GM23248 (cell line): Measurements from ENCODE around the gene TXNDC8. TPM values are rescaled to one million over a fixed set of nuclear protein-coding genes. Genes with fewer than 3 reads are reported as not detected.
"Not testable (repeated sequence)": the region's sequence is repeated elsewhere in the genome, so short reads cannot be mapped to it uniquely, and the experiment has no call there.

Experiments
- DNase-seq: peaks from one replicate; pipeline ENCODE4 v3.0.0-alpha.2; 2015
- H2AFZ ChIP-seq: fragments of 200-600 bp; sonication (generic); 2 replicates; pipeline ENCODE4 v1.6.1; 2016; ENCODE audit warnings: antibody characterized with exemption
- H3F3A ChIP-seq: fragments of 200-600 bp; sonication (generic); 2 replicates; pipeline ENCODE4 v1.6.1; 2016; ENCODE audit warnings: mild to moderate bottlenecking, antibody characterized with exemption, mixed run types; ENCODE audit not compliant: insufficient read depth
- H3K27ac ChIP-seq: fragments of 200-600 bp; sonication (generic); 2 replicates; pipeline ENCODE4 v1.5.1; 2016; ENCODE audit warnings: mild to moderate bottlenecking
- H3K27me3 ChIP-seq: fragments of 200-600 bp; sonication (generic); replicated peaks from 2 replicates; pipeline ENCODE4 v1.6.1; 2016; ENCODE audit warnings: mild to moderate bottlenecking; ENCODE audit not compliant: insufficient read depth
- H3K36me3 ChIP-seq: fragments of 200-600 bp; sonication (generic); 2 replicates; pipeline ENCODE4 v1.6.1; 2016; ENCODE audit warnings: low read depth, mild to moderate bottlenecking
- H3K4me1 ChIP-seq: fragments of 200-600 bp; sonication (generic); 2 replicates; pipeline ENCODE4 v1.6.1; 2016; ENCODE audit warnings: mild to moderate bottlenecking; ENCODE audit not compliant: insufficient read depth
- H3K4me2 ChIP-seq: fragments of 200-600 bp; sonication (generic); one replicate; pipeline ENCODE4 v1.6.1; 2016; ENCODE audit warnings: mild to moderate bottlenecking; ENCODE audit not compliant: unreplicated experiment
- H3K4me3 ChIP-seq: fragments of 200-600 bp; sonication (generic); 2 replicates; pipeline ENCODE4 v1.5.1; 2016; ENCODE audit warnings: mild to moderate bottlenecking
- H3K79me2 ChIP-seq: fragments of 200-600 bp; sonication (generic); 2 replicates; pipeline ENCODE4 v1.6.1; 2016; ENCODE audit warnings: mild to moderate bottlenecking; ENCODE audit not compliant: insufficient read depth
- H3K9ac ChIP-seq: fragments of 200-600 bp; sonication (generic); 2 replicates; pipeline ENCODE4 v1.6.1; 2016; ENCODE audit warnings: mild to moderate bottlenecking
- H3K9me2 ChIP-seq: fragments of 200-600 bp; sonication (generic); 2 replicates; pipeline ENCODE4 v1.6.1; 2016; ENCODE audit warnings: mixed run types, mild to moderate bottlenecking, moderate library complexity; ENCODE audit not compliant: insufficient read depth
- H3K9me3 ChIP-seq: fragments of 200-600 bp; sonication (generic); one replicate; pipeline ENCODE4 v1.6.1; 2017; ENCODE audit warnings: low read depth
- H4K20me1 ChIP-seq: fragments of 200-600 bp; sonication (generic); 2 replicates; pipeline ENCODE4 v1.6.0; 2016; ENCODE audit not compliant: insufficient read depth
- EZH2 ChIP-seq: fragments of 200-600 bp; sonication (generic); IDR thresholded peaks from 2 replicates; pipeline ENCODE4 v1.6.1; 2018; ENCODE audit warnings: antibody characterized with exemption, mild to moderate bottlenecking; ENCODE audit not compliant: insufficient read depth, poor library complexity, severe bottlenecking
- EZH2phosphoT487 ChIP-seq: fragments of 200-600 bp; sonication (generic); IDR thresholded peaks from 2 replicates; pipeline ENCODE4 v1.6.1; 2018; ENCODE audit warnings: antibody characterized with exemption, moderate library complexity, mild to moderate bottlenecking, low read depth; ENCODE audit not compliant: insufficient read depth
- whole genome bisulfite sequencing, 2 experiments: methylation state at CpG; one replicate each; pipeline ENCODE4 v1.1.6; 2015 to 2017; ENCODE audit warnings: low lambda C conversion rate in 2 of 2, low coverage in 1 of 2; ENCODE audit errors: missing lambda C conversion rate in 2 of 2; 5-methylcytosine and 5-hydroxymethylcytosine counted together
- in situ Hi-C: fragments of 300-500 bp; cut with MboI; formaldehyde crosslinking; loops from 2 replicates; pipeline ENCODE4 v1.15.0; 2020
- polyA plus RNA-seq: library from polyadenylated mRNA; unstranded; fragments of >200 nt; fragmentation: Nextera tagmentation; extraction: Ambion mirVana; gene quantifications from 2 replicates; pipeline ENCODE4 v1.2.1, GENCODE V29; 2016
- total RNA-seq: library from RNA; depleted of rRNA; stranded (reverse); fragments of >200 nt; shearing (Covaris generic); gene quantifications from 2 replicates; pipeline ENCODE4 v1.2.3, GENCODE V29; 2014

TXNDC8 gene
- total and polyA plus RNA-seq, 2 experiments from 2014 or later: not detected

GRCh38 chr9:110320651-110321445 lies 16.8 kb downstream of the TXNDC8 start:
- 44 to 52% methylated on average over 3 of the region's 3 CpGs for WGBS, 2 experiments

GRCh38 chr9:110319781-110320492 lies 17.7 kb downstream of the TXNDC8 start:
- Histone ChIP-seq H3K4me2 (no peak overlapping the region), H3K79me2 (no peaks in the 10 kb centered on the region), H3K9me2 (no peaks in the 10 kb centered on the region), H4K20me1 (no peaks in the 10 kb centered on the region), H3K27ac (no peak overlapping the region), H3K27me3 (no peaks in the 10 kb centered on the region), H3K4me1 (peaks cover 15% of the 10 kb centered on the region), H3F3A (peaks cover 7% of the 10 kb centered on the region; the same call in 1 of the 2 replicates), H3K36me3 (no peaks in the 10 kb centered on the region), H2AFZ (no peak overlapping the region), H3K4me3 (no peak overlapping the region), H3K9me3 (no peaks in the 10 kb centered on the region), H3K9ac (no peak overlapping the region)
- 79 to 83% methylated on average over 4 of the region's 4 CpGs for WGBS, 2 experiments
- in situ Hi-C loops: no loop called here
- TF ChIP-seq EZH2 (no peak), EZH2phosphoT487 (no peak)
- DNase-seq: peak; percentile 14

More at GRCh38 chr9:110320651-110321445, 16.8 kb downstream of the TXNDC8 start:
- Histone ChIP-seq H3K4me2 (peak overlapping the region; percentile 68), H4K20me1 (no peaks in the 10 kb centered on the region), H3K9ac (no peak overlapping the region), H3F3A (peaks cover 7% of the 10 kb centered on the region; the same call in 1 of the 2 replicates), H3K27me3 (no peaks in the 10 kb centered on the region), H3K27ac (no peak overlapping the region), H3K9me2 (no peaks in the 10 kb centered on the region), H3K36me3 (no peaks in the 10 kb centered on the region), H3K4me1 (peaks cover 15% of the 10 kb centered on the region), H3K4me3 (no peak overlapping the region), H3K9me3 (no peaks in the 10 kb centered on the region), H3K79me2 (no peaks in the 10 kb centered on the region), H2AFZ (no peak overlapping the region)
- peak; percentile 60 for DNase-seq
- in situ Hi-C loops: no loop called here
- TF ChIP-seq EZH2phosphoT487 (no peak), EZH2 (no peak)

GRCh38 chr9:110317911-110318310 lies 19.8 kb downstream of the TXNDC8 start:
- Histone ChIP-seq H3K4me2 (no peak overlapping the region), H3K36me3 (no peaks in the 10 kb centered on the region), H3K9me2 (no peaks in the 10 kb centered on the region), H3K4me1 (peaks cover 15% of the 10 kb centered on the region), H2AFZ (no peak overlapping the region), H3K27ac (no peak overlapping the region), H4K20me1 (no peaks in the 10 kb centered on the region), H3K27me3 (no peaks in the 10 kb centered on the region), H3K4me3 (no peak overlapping the region), H3K9me3 (no peaks in the 10 kb centered on the region), H3K9ac (no peak overlapping the region), H3K79me2 (no peaks in the 10 kb centered on the region), H3F3A (peaks cover 7% of the 10 kb centered on the region; the same call in 1 of the 2 replicates)
- no peak for DNase-seq
- no peak for TF ChIP-seq EZH2phosphoT487
- TF ChIP-seq EZH2: no peak
- WGBS, 2 experiments: 97% methylated on average over 4 of the region's 4 CpGs
- in situ Hi-C loops: no loop called here

GRCh38 chr9:110316261-110317075 lies 21.2 kb downstream of the TXNDC8 start:
- Histone ChIP-seq H3K9me3 (no peaks in the 10 kb centered on the region), H3K9ac (no peak overlapping the region), H3K27ac (no peak overlapping the region), H3F3A (peaks cover 7% of the 10 kb centered on the region; the same call in 1 of the 2 replicates), H3K79me2 (no peaks in the 10 kb centered on the region), H3K36me3 (no peaks in the 10 kb centered on the region), H4K20me1 (no peaks in the 10 kb centered on the region), H3K4me3 (no peak overlapping the region), H3K4me1 (peaks cover 15% of the 10 kb centered on the region), H3K27me3 (no peaks in the 10 kb centered on the region), H2AFZ (no peak overlapping the region), H3K9me2 (no peaks in the 10 kb centered on the region), H3K4me2 (no peak overlapping the region)
- no peak for DNase-seq
- in situ Hi-C loops: no loop called here
- 60 to 62% methylated on average over 6 of the region's 6 CpGs for WGBS, 2 experiments
- TF ChIP-seq EZH2phosphoT487: no peak
- TF ChIP-seq EZH2: no peak

- in situ Hi-C loops, H3K36me3 ChIP-seq, H3K4me3 ChIP-seq, DNase-seq, H3K4me1 ChIP-seq, H3K27ac ChIP-seq, H3K27me3 ChIP-seq, H2AFZ ChIP-seq, H3K9ac ChIP-seq, H3K4me2 ChIP-seq, H4K20me1 ChIP-seq, H3K9me2 ChIP-seq, H3F3A ChIP-seq, H3K9me3 ChIP-seq, H3K79me2 ChIP-seq: not testable (repeated sequence)
- 91 to 92% methylated on average over 2 of the region's 2 CpGs for WGBS, 2 experiments
These were observed 25.7 kb downstream of the TXNDC8 start for GRCh38 chr9:110311978-110312377.
